Right renal pelvis (tissue), 4 donors: Measurements from ENCODE around the gene CGB1. TPM values are rescaled to one million over a fixed set of nuclear protein-coding genes. Genes with fewer than 3 reads are reported as not detected.
"Not testable (repeated sequence)": the region's sequence is repeated elsewhere in the genome, so short reads cannot be mapped to it uniquely, and the experiment has no call there.

Experiments
- DNase-seq, 4 donors: peaks; one replicate each; pipeline ENCODE4 v3.0.0-alpha.2; 2013; ENCODE audit warnings: low read depth in 4 of 4, low spot score in 3 of 4, missing footprints in 1 of 4
- polyA plus RNA-seq, 4 donors: library from polyadenylated mRNA; unstranded; fragments of 120-200 nt; gene quantifications; one replicate each; pipeline ENCODE4 v1.2.1, GENCODE V29; 2013; ENCODE audit not compliant: insufficient read length in 4 of 4

CGB1 gene
- polyA plus RNA-seq, 4 donors, result not detected

DNA sequence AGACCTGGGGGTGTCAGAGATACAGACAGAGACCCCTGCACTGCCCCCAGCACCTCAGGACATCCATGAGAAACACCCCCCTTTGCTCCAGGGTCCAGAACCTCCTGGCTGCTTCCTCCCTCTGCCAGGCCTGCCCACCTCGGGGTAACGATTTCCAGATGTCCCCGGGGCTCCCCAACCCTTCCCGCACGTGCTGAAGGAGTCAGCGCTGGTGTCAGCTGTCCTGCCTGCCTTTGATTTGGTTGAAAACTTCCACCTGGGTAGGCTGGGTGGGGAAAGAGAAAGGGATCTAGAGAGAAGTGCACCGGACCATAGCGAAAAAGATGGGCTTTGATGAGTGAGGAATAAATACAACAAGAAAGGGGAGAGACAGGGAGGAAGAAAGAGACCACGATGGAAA is 22.4 kb upstream of the CGB1 start:
- no peak for DNase-seq

DNA sequence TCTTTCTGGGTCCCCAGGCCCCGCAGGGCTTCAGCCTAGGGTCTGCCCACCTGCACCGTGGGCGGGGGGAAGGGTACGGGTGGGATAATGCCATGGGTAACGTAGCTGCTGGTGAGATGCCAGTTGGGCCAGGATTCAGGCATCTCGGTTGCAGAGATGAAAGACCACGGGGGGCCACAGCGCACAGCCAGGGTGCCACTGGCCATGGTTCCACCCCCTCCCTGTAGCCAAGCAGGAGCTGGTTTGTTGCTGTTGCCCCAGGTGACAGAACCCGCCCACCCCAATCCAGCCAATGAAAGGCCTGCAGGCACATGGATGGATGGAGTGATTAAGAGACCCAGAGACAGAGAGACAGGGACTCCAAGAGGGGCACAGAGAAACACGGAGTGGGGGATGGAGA is 21.9 kb upstream of the CGB1 start:
- no peak for DNase-seq

GRCh38 chr19:49057636-49058234 is 21.0 kb upstream of the CGB1 start, which contains the start of gene CGB7:
Gene CGB7, minus strand, starts transcription at chr19:49057749. Its CDS starts 2,374 bp downstream, at chr19:49055375.
- DNase-seq, result no peak

GRCh38 chr19:49056902-49057596 is 20.4 kb upstream of the CGB1 start:
- not testable (repeated sequence) for DNase-seq

DNA sequence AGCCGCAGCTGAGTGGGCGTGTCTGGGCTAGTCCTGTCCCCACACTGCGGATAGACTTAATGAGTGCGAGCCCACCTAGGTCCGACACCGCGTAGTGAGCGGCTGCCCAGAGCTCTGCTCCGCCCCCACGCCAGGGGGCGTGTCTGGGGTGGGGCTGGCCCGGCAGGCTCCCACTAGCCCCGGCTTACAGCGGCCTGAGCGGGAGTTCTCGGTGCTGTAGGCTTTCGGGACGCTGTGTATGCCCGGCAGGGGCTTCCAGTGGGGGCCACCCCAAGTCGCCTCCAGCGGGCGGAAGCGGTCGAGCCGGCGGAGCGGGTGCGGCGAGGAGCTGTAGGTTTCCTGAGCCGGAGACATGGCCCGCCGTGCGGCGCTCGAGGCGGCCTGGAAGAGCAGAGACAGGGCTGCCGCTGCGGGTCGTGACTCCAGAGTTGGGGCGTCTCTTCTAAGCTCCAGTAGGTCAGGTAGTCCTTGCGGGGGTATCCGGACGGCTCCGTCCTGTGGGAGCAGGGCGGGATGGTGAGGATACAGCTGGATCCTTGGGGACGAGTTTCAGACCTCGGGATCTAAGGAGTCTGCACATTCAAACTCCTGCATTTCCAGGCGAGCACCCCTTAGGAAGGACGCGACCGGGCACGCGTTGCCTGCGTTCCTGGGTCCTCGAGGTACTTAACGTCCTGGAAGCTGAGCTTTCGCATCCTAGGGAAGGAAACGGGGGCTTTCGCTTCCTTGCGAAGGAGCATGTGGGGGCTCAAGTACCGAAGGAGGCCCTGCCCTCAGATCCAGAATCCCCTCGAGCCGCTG is 19.6 kb upstream of the CGB1 start:
- DNase-seq, result no peak

DNA sequence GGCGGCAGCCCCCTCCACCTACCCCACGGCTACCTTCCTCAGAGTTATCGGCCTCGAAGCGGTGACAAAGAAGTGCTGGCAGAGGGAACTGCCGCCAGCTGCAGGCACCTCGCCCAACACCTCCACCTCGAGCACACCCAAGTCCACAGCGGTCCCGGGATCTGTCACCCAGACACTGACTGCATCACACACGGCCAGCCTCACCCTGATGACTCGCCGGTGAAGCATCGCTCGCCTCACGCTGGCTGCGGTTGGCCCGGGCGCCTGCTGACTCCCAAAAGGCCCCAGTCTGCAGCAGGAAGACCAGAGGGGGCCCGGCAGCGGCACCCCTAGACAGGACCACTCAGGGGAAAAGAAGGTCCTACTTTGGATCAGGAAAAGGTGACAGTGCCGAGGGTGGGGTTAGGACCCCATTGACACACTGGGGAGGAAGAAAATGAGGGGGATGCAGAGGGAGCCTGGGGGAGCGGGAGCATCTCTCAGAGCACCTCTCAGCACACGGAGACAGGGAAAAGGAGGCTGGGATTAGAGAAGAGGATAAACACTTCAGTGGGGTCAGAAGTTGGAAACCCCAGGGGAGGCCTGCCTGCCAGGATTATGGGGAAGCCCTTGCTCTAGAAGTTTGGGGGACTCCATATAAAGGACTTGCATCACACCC is 13.8 kb upstream of the CGB1 start:
- DNase-seq, result not testable (repeated sequence)

DNA sequence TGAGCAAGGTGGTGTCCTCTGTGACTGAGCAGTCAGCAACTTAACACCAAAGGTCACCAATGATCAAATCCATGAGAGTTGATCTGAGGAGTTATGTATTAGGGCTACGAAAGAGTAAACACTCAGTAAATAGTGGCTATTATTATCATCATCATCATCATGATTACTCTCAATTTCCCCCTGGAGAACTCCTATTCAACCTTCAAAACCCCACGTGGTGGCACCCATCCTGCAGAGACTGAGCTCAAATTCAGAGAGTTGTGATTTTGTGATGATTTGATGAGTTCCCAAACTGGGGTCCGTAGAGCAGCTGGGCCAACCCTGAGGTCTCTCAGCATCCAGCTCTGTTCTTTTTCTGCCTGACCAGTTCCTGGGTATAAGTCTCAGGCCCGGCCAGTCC is 13.1 kb upstream of the CGB1 start:
- DNase-seq, result not testable (repeated sequence)

DNA sequence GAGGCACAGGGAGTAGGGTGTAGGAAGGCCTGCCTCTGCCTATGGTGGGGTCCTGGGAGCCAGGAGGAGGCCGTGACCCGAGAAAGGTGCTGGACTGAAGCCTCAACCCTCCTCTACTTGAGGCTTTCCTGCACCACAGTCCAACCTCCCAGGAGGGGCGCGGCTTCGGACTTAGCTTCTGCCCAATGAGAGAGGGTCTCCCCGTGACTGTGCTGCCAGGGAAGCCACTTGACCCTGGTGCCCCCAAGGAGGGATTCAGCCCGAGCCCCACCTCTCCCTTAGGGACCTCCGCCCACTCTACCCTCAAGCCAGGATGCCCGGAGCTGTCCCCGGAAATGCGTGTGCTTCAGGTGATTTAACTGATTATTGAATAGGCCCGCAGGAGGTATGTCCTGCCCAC is 12.3 kb upstream of the CGB1 start, which contains the start of gene CGB8:
Gene CGB8, minus strand, starts transcription at position 101 of the 400 bp plus-strand sequence. CDS start 372 bp downstream, outside the sequence.
- not testable (repeated sequence) for DNase-seq

DNA sequence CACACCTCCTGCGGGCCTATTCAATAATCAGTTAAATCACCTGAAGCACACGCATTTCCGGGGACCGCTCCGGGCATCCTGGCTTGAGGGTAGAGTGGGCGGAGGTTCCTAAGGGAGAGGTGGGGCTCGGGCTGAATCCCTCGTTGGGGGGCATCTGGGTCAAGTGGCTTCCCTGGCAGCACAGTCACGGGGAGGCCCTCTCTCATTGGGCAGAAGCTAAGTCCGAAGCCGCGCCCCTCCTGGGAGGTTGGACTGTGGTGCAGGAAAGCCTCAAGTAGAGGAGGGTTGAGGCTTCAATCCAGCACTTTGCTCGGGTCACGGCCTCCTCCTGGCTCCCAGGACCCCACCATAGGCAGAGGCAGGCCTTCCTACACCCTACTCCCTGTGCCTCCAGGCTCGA is 6.9 kb upstream of the CGB1 start, which contains the start of gene CGB5:
Gene CGB5, plus strand, starts transcription at position 301 of the 400 bp plus-strand sequence. CDS start 362 bp downstream, outside the sequence.
- not testable (repeated sequence) for DNase-seq

DNA sequence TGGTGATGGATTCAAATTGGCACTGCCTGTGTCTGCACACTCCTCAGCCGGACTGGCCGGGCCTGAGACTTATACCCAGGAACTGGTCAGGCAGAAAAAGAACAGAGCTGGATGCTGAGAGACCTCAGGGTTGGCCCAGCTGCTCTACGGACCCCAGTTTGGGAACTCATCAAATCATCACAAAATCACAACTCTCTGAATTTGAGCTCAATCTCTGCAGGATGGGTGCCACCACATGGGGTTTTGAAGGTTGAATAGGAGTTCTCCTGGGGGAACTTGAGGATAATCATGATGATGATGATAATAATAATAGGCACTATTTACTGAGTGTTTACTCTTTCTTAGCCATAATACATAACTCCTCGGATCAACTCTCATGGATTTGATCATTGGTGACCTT is 6.0 kb upstream of the CGB1 start:
- DNase-seq, result not testable (repeated sequence)

DNA sequence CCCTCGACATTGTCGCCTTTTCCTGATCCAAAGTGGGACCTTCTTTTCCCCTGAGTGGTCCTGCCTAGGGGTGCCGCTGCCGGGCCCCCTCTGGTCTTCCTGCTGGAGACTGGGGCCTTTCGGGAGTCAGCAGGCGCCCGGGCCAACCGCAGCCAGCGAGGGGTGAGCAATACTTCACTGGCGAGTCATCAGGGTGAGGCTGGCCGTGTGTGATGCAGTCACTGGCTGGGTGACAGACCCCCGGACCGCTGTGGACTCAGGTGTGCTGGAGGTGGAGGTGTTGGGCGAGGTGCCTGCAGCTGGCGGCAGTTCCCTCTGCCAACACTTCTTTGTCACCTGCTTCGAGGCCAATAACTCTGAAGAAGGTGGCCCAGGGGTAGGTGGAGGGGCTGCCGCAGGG is 5.5 kb upstream of the CGB1 start:
- no peak for DNase-seq

GRCh38 chr19:49039736-49040135 is 3.0 kb upstream of the CGB1 start:
- DNase-seq, result not testable (repeated sequence)

- DNase-seq, result not testable (repeated sequence)
Observed at GRCh38 chr19:49038557-49039276, 2.0 kb upstream of the CGB1 start.

- not testable (repeated sequence) for DNase-seq
Observed at GRCh38 chr19:49038111-49038510, 1.4 kb upstream of the CGB1 start.

- not testable (repeated sequence) for DNase-seq
Observed at GRCh38 chr19:49031642-49032301, 4.9 kb downstream of the CGB1 start, which contains the start of gene CGB2. Gene CGB2, plus strand, starts transcription at chr19:49031890. Its CDS starts 206 bp downstream, at chr19:49032096.

DNA sequence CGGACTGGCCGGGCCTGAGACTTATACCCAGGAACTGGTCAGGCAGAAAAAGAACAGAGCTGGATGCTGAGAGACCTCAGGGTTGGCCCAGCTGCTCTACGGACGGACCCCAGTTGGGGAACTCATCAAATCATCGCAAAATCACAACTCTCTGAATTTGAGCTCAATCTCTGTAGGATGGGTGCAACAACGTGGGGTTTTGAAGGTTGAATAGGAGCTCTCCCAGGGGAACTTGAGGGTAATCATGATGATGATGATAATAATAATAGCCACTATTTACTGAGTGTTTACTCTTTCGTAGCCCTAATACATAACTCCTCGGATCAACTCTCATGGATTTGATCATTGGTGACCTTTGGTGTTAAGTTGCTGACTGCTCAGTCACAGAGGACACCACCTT is 6.4 kb downstream of the CGB1 start:
- DNase-seq, result not testable (repeated sequence)

- not testable (repeated sequence) for DNase-seq
Observed at GRCh38 chr19:49029749-49030148, 6.9 kb downstream of the CGB1 start.

DNA sequence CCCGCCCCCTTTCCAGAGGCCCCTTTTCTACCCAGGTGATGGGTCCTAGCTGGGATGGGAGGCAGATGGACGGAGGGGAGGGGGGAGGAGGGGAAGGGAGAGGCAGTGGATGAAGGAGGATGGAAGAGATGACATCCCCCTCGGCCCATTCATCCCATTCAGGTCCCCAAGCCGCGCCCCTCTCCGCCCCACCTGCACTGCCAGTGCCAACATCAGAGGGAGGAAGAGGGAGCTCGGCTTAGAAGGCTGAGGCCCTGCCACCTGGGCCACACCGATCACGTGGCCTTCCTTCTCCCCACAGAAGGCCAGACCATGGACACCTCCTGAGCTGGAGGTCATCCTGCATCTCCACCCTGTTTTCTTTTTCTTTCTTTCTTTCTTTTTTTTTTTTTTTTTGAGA is 8.0 kb downstream of the CGB1 start:
- DNase-seq, result not testable (repeated sequence)

- not testable (repeated sequence) for DNase-seq
Observed at GRCh38 chr19:49025599-49025998, 11.1 kb downstream of the CGB1 start.
